Measurements from ENCODE around the gene SLC6A15.

Gene SLC6A15

GRCh38 chr12:84912198-84913128 is at the start of gene SLC6A15:
Gene SLC6A15 (minus strand): TSS chr12:84912799. CDS start chr12:84892120, 20,679 bp downstream.
- DNase-seq (ENCODE audit: low spot score) = peak; percentile 3

- no peak for DNase-seq (ENCODE audit: low spot score)
Measured at GRCh38 chr12:84960918-84961317, 48.3 kb upstream of the SLC6A15 start.

GRCh38 chr12:84955298-84955697 is 42.7 kb upstream of the SLC6A15 start:
- DNase-seq (ENCODE audit: low spot score) = no peak

DNA sequence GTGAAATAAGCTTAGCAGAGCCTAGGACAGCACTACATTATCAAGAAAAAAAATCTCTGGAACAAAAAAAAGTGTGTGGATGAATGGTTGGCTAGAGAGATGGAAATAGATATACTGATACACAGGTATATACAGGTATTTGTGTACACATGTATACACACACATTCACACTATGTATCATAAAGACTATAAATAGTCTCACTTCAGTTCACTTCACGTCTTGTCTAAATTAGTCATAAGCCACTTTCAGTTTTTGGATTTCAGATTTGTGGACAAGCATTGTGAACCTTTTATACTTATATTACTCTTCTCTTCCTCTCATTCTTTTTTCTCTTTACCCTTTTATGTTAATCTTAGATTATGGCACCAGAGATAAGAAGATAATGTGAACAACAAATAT is 41.8 kb upstream of the SLC6A15 start:
- DNase-seq (ENCODE audit: low spot score) = no peak

DNA sequence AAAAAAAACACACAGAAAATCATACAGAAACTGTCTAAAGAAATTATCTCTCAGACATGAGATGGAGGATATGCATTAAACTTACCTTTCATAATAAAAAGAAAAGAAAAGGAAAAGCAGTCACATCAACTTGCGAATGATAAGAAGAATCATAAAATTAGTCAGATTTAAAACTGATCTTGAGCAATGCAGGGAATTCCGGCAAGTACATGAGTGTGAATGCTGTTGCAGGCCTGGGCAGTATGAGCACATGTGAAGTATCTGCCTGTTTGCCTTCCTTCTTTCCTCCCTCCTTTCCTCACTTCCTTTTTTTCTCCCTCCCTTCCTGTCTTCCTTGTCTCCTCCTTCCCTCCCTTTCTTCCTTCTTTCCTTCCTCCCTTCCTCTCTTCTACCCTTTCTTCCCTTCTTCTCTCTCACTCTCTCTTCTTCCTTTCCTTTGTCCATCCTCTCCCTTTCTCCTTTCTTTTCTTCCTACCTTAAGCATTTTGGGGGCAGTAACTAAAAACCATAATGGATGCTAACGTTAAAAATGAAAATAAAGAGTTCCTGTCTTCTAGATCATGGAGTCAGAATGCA is 38.5 kb upstream of the SLC6A15 start:
- no peak for DNase-seq (ENCODE audit: low spot score)

GRCh38 chr12:84946753-84947152 is 34.2 kb upstream of the SLC6A15 start:
- no peak for DNase-seq (ENCODE audit: low spot score)

GRCh38 chr12:84937415-84937814 is 24.8 kb upstream of the SLC6A15 start:
- DNase-seq (ENCODE audit: low spot score) = no peak

DNA sequence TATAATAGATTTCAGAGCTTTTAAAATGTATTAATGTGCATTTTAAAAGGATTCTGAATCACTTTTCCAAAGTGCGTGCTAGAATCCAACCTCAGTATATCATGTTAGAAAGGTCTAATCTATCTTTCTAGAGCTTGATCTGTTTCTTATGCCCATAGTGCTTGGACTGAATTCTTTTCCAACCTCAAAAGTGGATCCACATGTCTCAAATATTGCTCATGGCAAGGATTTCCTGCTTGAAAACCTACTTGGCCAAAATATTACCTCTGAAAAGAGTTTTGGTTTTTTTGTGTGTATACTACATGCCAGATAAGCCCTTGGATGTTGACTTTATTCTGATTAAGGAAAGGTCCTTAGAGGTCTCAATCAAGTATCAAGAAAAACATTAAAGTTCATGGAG is 16.9 kb upstream of the SLC6A15 start:
- no peak for DNase-seq (ENCODE audit: low spot score)

GRCh38 chr12:84924981-84925380 is 12.4 kb upstream of the SLC6A15 start:
- no peak for DNase-seq (ENCODE audit: low spot score)

- no peak for DNase-seq (ENCODE audit: low spot score)
Measured at GRCh38 chr12:84922693-84923092, 10.1 kb upstream of the SLC6A15 start.

GRCh38 chr12:84920331-84920730 is 7.7 kb upstream of the SLC6A15 start:
- no peak for DNase-seq (ENCODE audit: low spot score)

DNA sequence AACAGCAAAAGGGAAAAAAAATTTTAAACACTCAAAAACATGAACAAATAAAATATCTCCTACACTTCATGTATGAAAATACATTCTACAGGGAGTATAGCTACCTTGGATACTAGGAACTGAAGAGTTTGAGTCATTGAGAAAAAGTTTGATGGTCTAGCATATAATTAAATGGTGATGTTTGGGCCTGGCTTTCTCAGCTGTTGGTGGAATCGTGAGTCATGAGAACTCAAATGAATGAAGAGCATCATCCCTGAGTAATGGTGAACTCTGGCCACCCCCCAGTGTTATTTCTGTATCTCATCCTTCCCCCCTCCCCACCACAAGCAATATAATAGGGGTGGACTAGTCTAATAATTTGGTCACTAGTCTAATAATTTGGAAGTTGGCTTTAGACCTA is 6.7 kb upstream of the SLC6A15 start:
- no peak for DNase-seq (ENCODE audit: low spot score)

GRCh38 chr12:84913129-84913515 is 523 bp upstream of the SLC6A15 start:
- DNase-seq (ENCODE audit: low spot score) = no peak

- DNase-seq (ENCODE audit: low spot score) = peak; percentile 21
Measured at GRCh38 chr12:84911271-84912197, 1.1 kb downstream of the SLC6A15 start.

DNA sequence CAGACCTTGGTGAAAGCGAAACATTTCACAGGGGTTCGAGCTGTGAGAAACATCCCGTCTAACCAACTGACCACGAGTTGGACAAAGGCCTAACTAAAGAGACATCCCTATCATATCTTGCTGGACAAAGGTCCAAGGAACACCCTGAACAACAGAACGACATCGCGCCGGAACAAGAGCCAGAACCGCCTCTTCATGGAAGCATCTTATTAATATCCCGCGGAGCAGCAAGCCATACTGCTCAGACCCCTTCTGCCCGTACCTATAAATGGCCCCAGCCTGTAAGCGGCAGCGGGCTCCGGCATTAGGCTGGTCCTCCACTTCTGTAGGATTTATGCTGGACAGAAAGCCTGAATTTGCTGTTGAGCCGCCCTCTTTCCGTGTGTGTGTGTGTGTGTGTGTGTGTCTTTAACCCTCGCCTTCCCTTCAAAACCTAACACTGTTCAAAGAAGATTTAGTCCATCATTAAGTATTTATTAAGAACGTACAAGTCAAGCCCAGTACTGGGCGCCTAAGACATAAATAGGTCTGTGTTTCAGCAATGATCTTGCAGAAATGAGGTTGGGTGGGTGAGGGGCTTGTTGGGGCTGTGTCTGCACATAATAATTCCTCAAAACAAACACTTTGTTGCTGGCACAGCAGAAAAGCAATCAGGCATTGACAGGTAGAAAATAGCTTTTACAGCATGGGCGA is 1.9 kb downstream of the SLC6A15 start:
- DNase-seq (ENCODE audit: low spot score) = no peak

DNA sequence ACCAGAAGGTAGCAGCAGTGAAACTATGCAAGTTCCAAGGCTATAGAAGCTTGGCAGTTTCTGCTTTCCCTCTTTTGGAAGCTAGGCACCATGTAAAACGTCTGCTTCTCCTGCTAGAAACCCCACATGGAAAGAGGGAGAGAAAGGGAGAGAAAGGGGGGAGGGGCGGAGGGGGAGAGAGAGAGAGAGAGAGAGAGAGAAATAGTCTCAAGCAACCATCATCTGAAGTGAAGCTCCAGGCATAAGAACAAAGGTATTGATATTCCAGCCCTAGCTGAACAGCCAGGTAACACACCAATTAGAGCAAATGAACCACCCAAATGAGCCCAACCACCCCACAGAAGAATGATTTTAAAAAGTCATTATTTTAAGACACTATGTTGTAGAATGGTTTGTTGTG is 8.5 kb downstream of the SLC6A15 start:
- DNase-seq (ENCODE audit: low spot score) = no peak

- no peak for DNase-seq (ENCODE audit: low spot score)
Measured at GRCh38 chr12:84891106-84891838, 21.3 kb downstream of the SLC6A15 start.

DNA sequence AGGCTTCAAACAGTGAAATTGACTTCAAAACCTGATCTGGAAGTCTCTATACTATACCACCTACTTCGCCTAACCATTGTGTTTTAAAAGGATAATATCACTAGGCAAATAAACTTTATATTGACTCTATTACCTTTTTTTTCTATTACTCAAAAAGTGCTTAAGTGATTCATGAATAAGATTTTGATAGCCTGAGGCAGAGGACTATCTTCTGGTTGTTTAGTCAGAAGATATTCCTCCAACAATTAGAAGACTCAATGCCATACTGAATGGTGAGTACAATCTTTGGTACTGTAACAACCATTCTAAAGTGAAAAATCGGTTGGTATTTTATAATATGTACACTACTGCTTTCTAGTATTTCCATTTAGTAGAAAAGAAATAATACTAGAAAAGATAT is 22.8 kb downstream of the SLC6A15 start:
- no peak for DNase-seq (ENCODE audit: low spot score)

GRCh38 chr12:84888861-84889260 is 23.7 kb downstream of the SLC6A15 start:
- no peak for DNase-seq (ENCODE audit: low spot score)

- no peak for DNase-seq (ENCODE audit: low spot score)
Measured at GRCh38 chr12:84877340-84877739, 35.3 kb downstream of the SLC6A15 start.

DNA sequence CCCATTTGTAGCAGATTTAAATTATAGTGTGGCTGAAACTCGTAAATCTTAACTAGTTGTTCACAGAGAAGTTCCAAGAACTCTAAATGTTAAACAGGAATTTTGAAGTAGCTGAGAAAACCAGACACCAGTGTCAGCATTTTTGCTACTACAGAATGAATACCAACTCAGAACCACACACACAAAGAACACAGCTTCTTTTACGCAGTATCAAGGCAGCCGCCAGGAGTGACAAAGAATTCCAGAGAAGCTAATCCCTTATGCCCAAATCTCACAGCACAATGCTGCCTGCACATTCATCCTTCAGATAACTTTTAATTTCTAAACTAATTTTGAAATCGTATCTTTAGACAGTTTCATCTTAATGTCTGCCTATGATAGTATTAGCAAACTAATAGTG is 37.4 kb downstream of the SLC6A15 start:
- no peak for DNase-seq (ENCODE audit: low spot score)

Data from hepatic stellate cell (primary cell).